DMS114 treated with DMSO at 0.1 percent for 48 hours (cell line): Measurements from ENCODE around the gene GEMIN7.
"Not testable (repeated sequence)": the region's sequence is repeated elsewhere in the genome, so short reads cannot be mapped to it uniquely, and the experiment has no call there.

ENCODE experiments used
- DNase-seq: peaks from one replicate; lab custom pipeline; 2025; ENCODE audit not compliant: unreplicated experiment; lab: John Stamatoyannopoulos, UW

Gene GEMIN7

GRCh38 chr19:45103508-45104319 lies 24.7 kb downstream of the GEMIN7 start:
- no peak for DNase-seq

GRCh38 chr19:45104658-45105349 lies 25.7 kb downstream of the GEMIN7 start:
- DNase-seq, result no peak

- not testable (repeated sequence) for DNase-seq
These were observed 27.3 kb downstream of the GEMIN7 start for GRCh38 chr19:45106363-45106762.

GRCh38 chr19:45107621-45108150 lies 28.6 kb downstream of the GEMIN7 start:
- no peak for DNase-seq

GRCh38 chr19:45110851-45111266 lies 31.8 kb downstream of the GEMIN7 start:
- no peak for DNase-seq

GRCh38 chr19:45112111-45112827 lies 33.2 kb downstream of the GEMIN7 start:
- no peak for DNase-seq

- no peak for DNase-seq
These were observed 34.6 kb downstream of the GEMIN7 start for GRCh38 chr19:45113628-45114027.

- DNase-seq, result no peak
These were observed 35.1 kb downstream of the GEMIN7 start for GRCh38 chr19:45114116-45114515.

GRCh38 chr19:45115809-45116615 lies 37.0 kb downstream of the GEMIN7 start:
- no peak for DNase-seq

GRCh38 chr19:45117167-45117594 lies 38.1 kb downstream of the GEMIN7 start:
- DNase-seq, result no peak

- DNase-seq, result no peak
These were observed 38.6 kb downstream of the GEMIN7 start for GRCh38 chr19:45117671-45118070.

- no peak for DNase-seq
These were observed 39.0 kb downstream of the GEMIN7 start for GRCh38 chr19:45118106-45118505.

- DNase-seq, result not testable (repeated sequence)
These were observed 39.7 kb downstream of the GEMIN7 start for GRCh38 chr19:45118591-45119355.

- no peak for DNase-seq
These were observed 40.5 kb downstream of the GEMIN7 start for GRCh38 chr19:45119582-45119981.

GRCh38 chr19:45121827-45122345 lies 42.8 kb downstream of the GEMIN7 start:
- no peak for DNase-seq

- DNase-seq, result no peak
These were observed 43.8 kb downstream of the GEMIN7 start for GRCh38 chr19:45122832-45123231.

- DNase-seq, result no peak
These were observed 44.4 kb downstream of the GEMIN7 start for GRCh38 chr19:45123440-45123850.

- no peak for DNase-seq
These were observed 45.0 kb downstream of the GEMIN7 start for GRCh38 chr19:45124021-45124420.

GRCh38 chr19:45125360-45125759 lies 46.3 kb downstream of the GEMIN7 start:
- DNase-seq, result no peak
